Osteocyte (in vitro differentiated cells): ENCODE measurements around the gene FUBP1. TPM values are rescaled to one million over a fixed set of nuclear protein-coding genes. Genes with fewer than 3 reads are reported as not detected.

Experiments used
- DNase-seq: peaks from one replicate; pipeline ENCODE4 v3.0.0; 2021; ENCODE audit warnings: mixed read lengths; ENCODE audit not compliant: unreplicated experiment; ENCODE audit errors: extremely low spot score
- H3K27ac Mint-ChIP-seq: one replicate; pipeline ENCODE4 v1.8.0; 2021; ENCODE audit warnings: mild to moderate bottlenecking, mixed read lengths; ENCODE audit not compliant: unreplicated experiment
- H3K27me3 Mint-ChIP-seq: one replicate; pipeline ENCODE4 v1.8.0; 2021; ENCODE audit warnings: mixed read lengths; ENCODE audit not compliant: unreplicated experiment
- H3K36me3 Mint-ChIP-seq: one replicate; pipeline ENCODE4 v1.8.0; 2021; ENCODE audit warnings: mixed read lengths; ENCODE audit not compliant: unreplicated experiment
- H3K4me1 Mint-ChIP-seq: one replicate; pipeline ENCODE4 v1.8.0; 2021; ENCODE audit warnings: mixed read lengths; ENCODE audit not compliant: unreplicated experiment
- H3K4me3 Mint-ChIP-seq: one replicate; pipeline ENCODE4 v1.8.0; 2021; ENCODE audit warnings: mild to moderate bottlenecking, moderate library complexity, mixed read lengths; ENCODE audit not compliant: unreplicated experiment
- H3K9me3 Mint-ChIP-seq: one replicate; pipeline ENCODE4 v1.8.0; 2021; ENCODE audit warnings: mixed read lengths; ENCODE audit not compliant: unreplicated experiment
- CTCF ChIP-seq: fragments of 200-600 bp; sonication (generic); IDR thresholded peaks from 2 replicates; pipeline ENCODE4 v1.5.0; 2021; ENCODE audit warnings: antibody characterized with exemption, mild to moderate bottlenecking, moderate library complexity
- total RNA-seq: library from RNA; stranded (reverse); gene quantifications from 2 replicates; pipeline ENCODE4 v1.2.1, GENCODE V29; 2021

Gene FUBP1
- total RNA-seq, 1 donor from 2014 or later: 126 TPM

GRCh38 chr1:77996734-77997133 lies 17.9 kb upstream of the FUBP1 start:
- Mint-ChIP-seq H3K4me1 (peaks cover 3% of the 10 kb centered on the region), H3K27ac (no peak overlapping the region), H3K36me3 (peaks cover 10% of the 10 kb centered on the region), H3K27me3 (no peaks in the 10 kb centered on the region), H3K9me3 (no peaks in the 10 kb centered on the region), H3K4me3 (no peak overlapping the region)
- no peak for TF ChIP-seq CTCF
- DNase-seq: no peak

GRCh38 chr1:77994117-77994705 lies 15.3 kb upstream of the FUBP1 start:
- no peaks in the 10 kb centered on the region for H3K27me3 Mint-ChIP-seq
- TF ChIP-seq CTCF: no peak
- no peak overlapping the region for H3K27ac Mint-ChIP-seq
- no peak overlapping the region for H3K4me3 Mint-ChIP-seq
- H3K9me3 Mint-ChIP-seq: no peaks in the 10 kb centered on the region
- DNase-seq: no peak
- peaks cover 13% of the 10 kb centered on the region for H3K36me3 Mint-ChIP-seq
- H3K4me1 Mint-ChIP-seq: no peaks in the 10 kb centered on the region

GRCh38 chr1:77991638-77992037 lies 12.8 kb upstream of the FUBP1 start:
- H3K9me3 Mint-ChIP-seq: no peaks in the 10 kb centered on the region
- DNase-seq: no peak
- H3K4me1 Mint-ChIP-seq: peaks cover 3% of the 10 kb centered on the region
- H3K27ac Mint-ChIP-seq: no peak overlapping the region
- peaks cover 15% of the 10 kb centered on the region for H3K36me3 Mint-ChIP-seq
- H3K27me3 Mint-ChIP-seq: no peaks in the 10 kb centered on the region
- no peak overlapping the region for H3K4me3 Mint-ChIP-seq
- TF ChIP-seq CTCF: no peak

GRCh38 chr1:77990629-77991204 lies 11.8 kb upstream of the FUBP1 start:
- H3K4me3 Mint-ChIP-seq: no peak overlapping the region
- H3K27me3 Mint-ChIP-seq: no peaks in the 10 kb centered on the region
- no peak for DNase-seq
- H3K36me3 Mint-ChIP-seq: peaks cover 18% of the 10 kb centered on the region
- peaks cover 5% of the 10 kb centered on the region for H3K4me1 Mint-ChIP-seq
- no peak overlapping the region for H3K27ac Mint-ChIP-seq
- TF ChIP-seq CTCF: no peak
- H3K9me3 Mint-ChIP-seq: no peaks in the 10 kb centered on the region

GRCh38 chr1:77989744-77990143 lies 10.9 kb upstream of the FUBP1 start:
- Mint-ChIP-seq H3K4me3 (no peak overlapping the region), H3K27me3 (no peaks in the 10 kb centered on the region), H3K27ac (no peak overlapping the region), H3K9me3 (no peaks in the 10 kb centered on the region), H3K4me1 (peaks cover 10% of the 10 kb centered on the region), H3K36me3 (peaks cover 18% of the 10 kb centered on the region)
- no peak for TF ChIP-seq CTCF
- no peak for DNase-seq
